ENCODE results near the gene DYNC1H1.
A peak's percentile ranks its signal among the peaks of the same experiment; 100 is the strongest.

The DYNC1H1 gene

GRCh38 chr14:102089621-102090343, 125.4 kb downstream of the DYNC1H1 start:
- TF ChIP-seq ZNF311 (tag by site-specific recombination; IDR thresholded peaks at IDR 0.05; ENCODE audit: borderline replicate concordance), result no peak
- TF ChIP-seq ZNF600 (tag by site-specific recombination; IDR thresholded peaks at IDR 0.05), result peak; percentile 70
- TF ChIP-seq ATF2 (tag by site-specific recombination; IDR thresholded peaks at IDR 0.05; ENCODE audit: low read depth), result no peak
- no peak for TF ChIP-seq PRDM4 (tag by site-specific recombination; IDR thresholded peaks at IDR 0.05)
- TF ChIP-seq ZNF513 (tag by site-specific recombination; IDR thresholded peaks at IDR 0.05), result no peak
- peak; percentile 28; the same call in 1 of the 2 replicates for TF ChIP-seq ZNF341 (tag by site-specific recombination; IDR thresholded peaks at IDR 0.05; ENCODE audit: low read depth)
- TF ChIP-seq ZNF580 (tag by site-specific recombination; IDR thresholded peaks at IDR 0.05), result no peak
- TF ChIP-seq PRDM10 (tag by site-specific recombination; IDR thresholded peaks at IDR 0.05), result peak; percentile 28; the same call in 1 of the 2 replicates
- TF ChIP-seq ZNF133 (tag by site-specific recombination; IDR thresholded peaks at IDR 0.05), result no peak
- POLR2A ChIA-PET, result interaction anchor here (0.6 kb wide), 2 partner anchors 13 to 373 kb away, joined by 5 to 6 read pairs; no protein-coding TSS in a partner anchor
- Histone ChIP-seq H3K4me1 (ENCODE audit: control insufficient read depth, insufficient read depth, low read length) (peaks cover 3% of the 10 kb centered on the region; the same call in 1 of the 2 replicates), H3K9me3 (ENCODE audit: control insufficient read depth, insufficient read depth, low read depth, low read length) (no peaks in the 10 kb centered on the region), H3K36me3 (ENCODE audit: control insufficient read depth in 2 of 2, insufficient read depth in 1 of 2, low read length in 2 of 2) (peaks cover 0 to 15% of the 10 kb centered on the region in 2 experiments; a peak in 2 of 3 replicates), H3K4me3 (ENCODE audit: low read depth, low read length) (no peak overlapping the region), H3K27ac (ENCODE audit: extremely low read depth, low read depth, low read length) (no peak overlapping the region)
- CTCF ChIA-PET, result interaction anchor here (0.6 to 1.8 kb wide), 4 partner anchors 11 to 339 kb away, joined by 3 to 8 read pairs (median 3); no protein-coding TSS in a partner anchor

GRCh38 chr14:102090713-102091112, 126.3 kb downstream of the DYNC1H1 start:
- no peak overlapping the region for H3K27ac ChIP-seq (ENCODE audit: extremely low read depth, low read depth, low read length)
- ChIA-PET POLR2A (no interaction called here), CTCF (interaction anchor here (0.6 kb wide), 2 partner anchors 87 to 246 kb away, joined by 3 to 4 read pairs; no protein-coding TSS in a partner anchor)
- peaks cover 0 to 6% of the 10 kb centered on the region in 2 experiments; a peak in 2 of 3 replicates for H3K36me3 ChIP-seq (ENCODE audit: control insufficient read depth in 2 of 2, insufficient read depth in 1 of 2, low read length in 2 of 2)
- H3K4me1 ChIP-seq (ENCODE audit: control insufficient read depth, insufficient read depth, low read length), result peaks cover 3% of the 10 kb centered on the region; the same call in 1 of the 2 replicates
- H3K9me3 ChIP-seq (ENCODE audit: control insufficient read depth, insufficient read depth, low read depth, low read length), result no peaks in the 10 kb centered on the region
- no peak overlapping the region for H3K4me3 ChIP-seq (ENCODE audit: low read depth, low read length)
- TF ChIP-seq ZNF202 (tag by site-specific recombination; IDR thresholded peaks at IDR 0.05; ENCODE audit: borderline replicate concordance), result no peak
- no peak for TF ChIP-seq ZNF335 (tag by site-specific recombination; conservative IDR thresholded peaks at IDR 0.05)
- TF ChIP-seq ZNF423 (tag by site-specific recombination; IDR thresholded peaks at IDR 0.05), result no peak
- TF ChIP-seq ZFP3 (tag by site-specific recombination; IDR thresholded peaks at IDR 0.05; ENCODE audit: low read depth), result no peak
- no peak for TF ChIP-seq ZNF404 (tag by site-specific recombination; IDR thresholded peaks at IDR 0.05)
- no peak for TF ChIP-seq ZNF214 (tag by site-specific recombination; IDR thresholded peaks at IDR 0.05; ENCODE audit: borderline replicate concordance)
- no peak for TF ChIP-seq ZNF701 (tag by site-specific recombination; IDR thresholded peaks at IDR 0.05)
- TF ChIP-seq ZNF248 (tag by site-specific recombination; IDR thresholded peaks at IDR 0.05), result no peak
- TF ChIP-seq HOXA7 (CRISPR knock-in tag; IDR thresholded peaks at IDR 0.05; ENCODE audit: borderline replicate concordance), result no peak
- TF ChIP-seq ZNF560 (tag by site-specific recombination; IDR thresholded peaks at IDR 0.05; ENCODE audit: borderline replicate concordance), result no peak
- no peak for TF ChIP-seq MEIS1 (CRISPR knock-in tag; IDR thresholded peaks at IDR 0.05; ENCODE audit: borderline replicate concordance)
- no peak for TF ChIP-seq CTCF (tag by site-specific recombination; IDR thresholded peaks at IDR 0.05)
